GM18907 (cell line): ENCODE measurements around the gene RGCC.
A peak's percentile ranks its signal among the peaks of the same experiment; 100 is the strongest.
"Not testable (repeated sequence)": the region's sequence is repeated elsewhere in the genome, so short reads cannot be mapped to it uniquely, and the experiment has no call there.

ENCODE experiments used
- ATAC-seq: cut with Tn5 transposase; IDR thresholded peaks from one replicate; pipeline ENCODE4 v1.9.1; 2021; ENCODE audit warnings: mild to moderate bottlenecking, moderate library complexity; ENCODE audit not compliant: unreplicated experiment

The RGCC gene

DNA sequence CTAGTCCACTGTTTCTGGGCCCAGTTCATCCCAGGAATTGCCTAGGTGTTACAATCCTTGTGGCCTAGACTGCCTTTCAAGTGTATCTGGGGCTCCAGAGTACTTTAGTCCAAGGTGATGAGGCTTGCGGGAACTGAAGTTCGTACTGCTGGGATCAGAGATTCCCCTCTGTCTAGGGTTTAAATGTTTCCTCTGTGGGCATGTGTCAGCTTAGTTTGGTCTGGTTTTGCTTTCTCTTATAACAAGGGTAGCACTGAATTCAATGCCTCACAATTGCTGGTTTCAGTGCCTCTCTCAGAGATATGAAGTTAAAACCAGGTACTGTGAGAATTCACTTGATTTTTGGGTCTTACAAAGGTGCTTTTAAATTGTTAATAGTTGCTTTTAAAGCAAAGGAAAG lies 30.8 kb downstream of the RGCC start:
- no peak for ATAC-seq

- ATAC-seq, result no peak
Observed at GRCh38 chr13:41490371-41491015, 33.1 kb downstream of the RGCC start.

- ATAC-seq, result no peak
Observed at GRCh38 chr13:41491436-41491835, 34.1 kb downstream of the RGCC start.

- ATAC-seq, result peak; percentile 62
Observed at GRCh38 chr13:41492432-41493260, 35.3 kb downstream of the RGCC start.

GRCh38 chr13:41494202-41494601 lies 36.9 kb downstream of the RGCC start:
- no peak for ATAC-seq

DNA sequence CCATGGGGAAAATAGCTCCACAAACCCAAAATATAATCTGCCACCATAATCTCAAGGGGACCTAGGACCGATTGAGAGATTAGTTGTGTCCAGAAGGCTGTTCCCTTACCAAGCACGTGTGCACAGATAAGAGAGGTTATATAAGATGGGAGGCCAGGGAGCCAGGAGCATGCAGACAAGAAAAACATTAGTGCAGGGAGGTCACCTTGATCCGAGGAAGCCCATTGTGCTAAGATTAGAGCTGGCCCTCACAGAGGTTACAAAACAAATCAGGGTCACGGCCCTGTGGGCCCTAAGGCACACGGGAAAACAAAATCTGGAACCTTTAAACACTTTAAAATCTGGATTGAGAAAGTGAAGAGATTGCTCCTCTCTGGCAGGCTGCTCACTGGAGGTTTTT lies 37.7 kb downstream of the RGCC start:
- ATAC-seq, result no peak

DNA sequence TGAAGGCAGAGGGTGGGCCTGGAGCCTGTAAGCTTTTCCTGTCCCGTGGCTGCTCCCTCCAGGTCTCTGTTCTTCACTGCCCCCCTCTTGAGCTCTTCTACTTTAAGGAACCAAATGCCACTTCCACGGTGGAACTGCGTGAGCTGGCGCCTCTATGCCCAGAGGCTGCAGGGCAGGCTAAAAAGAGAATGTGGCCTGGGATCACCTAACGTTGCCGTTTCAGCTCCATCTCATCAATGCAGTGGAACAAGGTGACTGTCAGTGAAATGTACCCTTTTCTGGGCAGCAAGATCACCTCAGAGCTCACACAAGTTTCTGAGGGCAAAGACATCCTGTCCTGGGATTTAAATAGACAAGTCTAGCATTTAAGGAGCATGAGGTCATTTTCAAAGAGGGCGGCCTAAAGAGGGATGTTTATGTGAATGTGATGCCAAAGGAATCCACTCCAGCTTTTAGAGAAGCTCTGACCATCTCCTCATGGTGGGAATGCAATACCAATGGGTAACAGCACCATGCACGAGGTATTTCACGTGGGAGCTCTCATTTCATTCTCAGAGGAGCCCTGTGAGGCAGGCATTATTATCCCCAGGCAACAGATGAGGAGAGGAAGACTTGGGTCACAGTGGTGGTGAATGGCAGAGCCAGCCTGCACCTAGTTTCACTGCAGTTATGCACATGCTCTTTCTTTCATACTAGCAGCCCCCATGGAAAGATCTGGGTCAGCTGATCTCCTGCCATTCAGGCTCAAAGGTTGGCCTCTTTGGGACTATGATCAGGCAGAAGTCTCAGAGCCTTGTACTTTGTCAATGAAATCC lies 39.3 kb downstream of the RGCC start:
- ATAC-seq, result no peak

DNA sequence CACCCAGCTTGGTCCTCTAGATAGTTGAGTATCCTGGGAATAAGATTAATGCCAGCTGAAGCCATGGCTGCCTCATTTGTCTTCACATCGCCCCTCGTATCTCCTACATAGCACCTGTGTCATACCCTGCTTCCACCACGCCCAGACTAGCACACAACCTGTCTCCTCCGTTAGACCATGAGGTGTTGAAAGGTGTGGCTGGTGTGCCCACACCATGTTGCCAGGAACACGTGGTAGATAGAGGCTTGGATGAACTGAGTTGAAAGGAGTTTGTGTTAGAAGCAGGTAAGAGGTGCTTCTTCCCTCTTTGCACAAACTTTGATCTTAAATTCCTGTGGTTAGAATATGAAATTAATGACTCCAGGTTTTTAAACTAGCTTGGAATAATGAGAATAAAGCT lies 40.1 kb downstream of the RGCC start:
- no peak for ATAC-seq

- no peak for ATAC-seq
Observed at GRCh38 chr13:41499452-41499851, 42.1 kb downstream of the RGCC start.

DNA sequence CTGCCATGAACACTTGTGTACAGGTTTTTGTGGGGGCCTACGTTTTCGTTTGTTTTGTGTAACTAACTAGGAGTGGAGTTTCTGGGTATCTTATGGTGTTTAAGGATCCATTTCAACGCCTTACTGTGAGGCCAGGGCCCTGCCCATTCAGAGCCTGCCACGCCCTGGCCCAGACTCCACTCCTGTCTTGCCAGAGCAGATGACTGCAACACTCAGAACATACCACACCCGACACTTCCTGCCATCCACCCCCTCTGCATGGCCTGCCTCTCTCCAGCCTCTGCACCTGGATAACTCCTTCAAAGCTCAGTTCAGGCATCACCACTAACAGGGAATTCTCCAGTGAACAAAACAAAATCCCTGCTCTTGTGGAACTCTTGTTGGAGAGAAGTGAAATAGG lies 43.2 kb downstream of the RGCC start:
- ATAC-seq, result peak; percentile 46

GRCh38 chr13:41501281-41501680 lies 43.9 kb downstream of the RGCC start:
- no peak for ATAC-seq

GRCh38 chr13:41502031-41502430 lies 44.7 kb downstream of the RGCC start:
- ATAC-seq, result no peak

DNA sequence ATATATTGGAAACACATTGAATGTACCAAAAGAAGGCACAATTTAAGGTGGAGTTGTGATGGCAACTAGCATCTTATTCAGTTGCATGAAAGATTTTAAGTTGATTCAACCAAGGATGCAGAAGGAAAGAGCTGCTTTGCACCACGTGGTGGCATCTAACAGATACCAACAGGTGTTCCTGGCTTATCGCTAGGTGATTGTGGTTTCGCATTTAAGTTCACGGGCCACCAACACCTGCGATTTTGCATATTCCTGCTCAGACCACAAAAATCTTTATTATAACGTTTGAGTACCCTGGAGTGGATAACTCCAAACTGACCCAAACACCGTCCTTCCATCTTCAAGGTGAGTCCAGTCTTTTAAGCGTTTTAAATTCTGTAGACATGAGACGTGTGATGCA lies 45.3 kb downstream of the RGCC start:
- peak; percentile 75 for ATAC-seq

GRCh38 chr13:41503356-41503755 lies 46.0 kb downstream of the RGCC start:
- ATAC-seq, result no peak

DNA sequence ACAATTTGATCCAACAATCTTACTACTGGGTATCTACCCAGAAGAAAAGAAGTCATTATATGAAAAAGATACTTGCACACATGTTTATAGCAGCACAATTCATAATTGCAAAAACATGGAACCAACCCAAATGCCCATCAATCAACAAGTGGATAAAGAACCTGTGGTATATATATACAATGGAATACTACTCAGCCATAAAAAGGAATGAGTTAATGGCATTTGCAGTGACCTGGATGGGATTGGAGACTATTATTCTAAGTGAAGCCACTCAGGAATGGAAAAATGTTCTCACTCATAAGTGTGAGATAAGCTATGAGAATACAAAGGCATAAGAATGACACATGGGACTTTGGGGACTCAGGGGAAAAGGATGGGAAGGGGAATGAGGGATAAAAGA lies 47.3 kb downstream of the RGCC start:
- not testable (repeated sequence) for ATAC-seq

GRCh38 chr13:41505209-41505835 lies 48.0 kb downstream of the RGCC start:
- no peak for ATAC-seq

DNA sequence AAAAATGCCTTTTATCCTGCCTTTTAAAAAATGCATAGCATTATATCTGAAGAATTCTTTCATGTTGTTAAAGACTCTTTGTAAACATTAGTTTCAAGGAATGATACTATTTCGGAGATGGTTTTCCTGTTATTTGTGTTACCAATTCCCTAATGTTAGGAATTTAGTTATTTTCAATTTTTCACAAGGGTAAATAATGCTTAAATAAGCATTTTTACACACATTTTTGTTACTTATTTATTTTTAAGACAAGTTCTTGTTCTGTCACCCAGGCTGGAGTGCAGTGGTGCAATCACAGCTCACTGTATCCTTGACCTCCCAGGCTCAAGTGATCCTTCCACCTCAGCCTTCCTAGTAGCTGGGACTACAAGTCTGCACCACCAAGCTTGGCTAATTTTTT lies 49.0 kb downstream of the RGCC start:
- ATAC-seq, result no peak

- ATAC-seq, result no peak
Observed at GRCh38 chr13:41509971-41510370, 52.6 kb downstream of the RGCC start.

- no peak for ATAC-seq
Observed at GRCh38 chr13:41511827-41512226, 54.5 kb downstream of the RGCC start.

DNA sequence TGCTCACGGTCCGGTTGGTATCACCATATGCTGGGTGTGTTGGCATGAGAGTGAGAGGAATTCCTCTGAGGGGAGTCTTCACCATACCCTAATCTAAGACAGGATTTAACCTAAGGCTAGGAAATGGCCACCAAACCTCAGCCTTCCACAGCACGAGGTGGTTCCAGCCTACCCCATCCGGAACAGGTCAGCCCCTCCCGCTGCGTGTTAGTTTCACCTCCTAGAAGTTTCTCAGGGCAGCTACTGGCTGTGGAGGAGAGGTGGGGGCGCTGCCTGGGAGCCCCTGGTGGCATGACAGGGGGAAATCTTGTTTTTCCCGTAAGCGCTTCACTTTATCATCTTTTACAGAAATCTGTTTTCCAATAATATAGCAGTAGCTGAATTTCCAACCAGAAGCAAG lies 55.1 kb downstream of the RGCC start:
- no peak for ATAC-seq

GRCh38 chr13:41513600-41513999 lies 56.2 kb downstream of the RGCC start:
- ATAC-seq, result no peak
